CD4-positive, alpha-beta memory T cell (primary cell): ENCODE measurements around the gene CCDC83. TPM values are rescaled to one million over a fixed set of nuclear protein-coding genes. Genes with fewer than 3 reads are reported as not detected.
"Not testable (repeated sequence)": the region's sequence is repeated elsewhere in the genome, so short reads cannot be mapped to it uniquely, and the experiment has no call there.

Source experiments
- CTCF ChIA-PET: fragments of 350-600 bp; sonication (Branson Sonifier 250); formaldehyde crosslinking; loops from one replicate; lab custom pipeline; 2021; ENCODE audit warnings: inconsistent platforms; ENCODE audit not compliant: partially characterized antibody; lab: Charles Lee
- POLR2A ChIA-PET: fragments of 350-600 bp; sonication (Branson Sonifier 250); formaldehyde crosslinking; loops from one replicate; lab custom pipeline; 2021; ENCODE audit not compliant: partially characterized antibody; lab: Charles Lee
- DNase-seq, 5 donors: peaks; one replicate each; pipeline versions ENCODE4 v3.0.0 to v3.0.0-alpha.2; 2020 to 2022; ENCODE audit warnings: mixed read lengths in 1 of 5
- H3K27ac ChIP-seq: one replicate; pipeline ENCODE4 v1.7.0; 2013; ENCODE audit warnings: low read depth, low read length
- H3K27me3 ChIP-seq: 2 replicates; pipeline ENCODE4 v1.7.0; 2013; ENCODE audit warnings: mild to moderate bottlenecking, low read length, moderate library complexity; ENCODE audit not compliant: insufficient read depth
- H3K36me3 ChIP-seq: 2 replicates; pipeline ENCODE4 v1.7.0; 2013; ENCODE audit warnings: mild to moderate bottlenecking, low read length, moderate library complexity; ENCODE audit not compliant: insufficient read depth
- H3K4me1 ChIP-seq: 2 replicates; pipeline ENCODE4 v1.7.0; 2013; ENCODE audit warnings: mild to moderate bottlenecking, low read length, moderate library complexity; ENCODE audit not compliant: insufficient read depth
- H3K4me3 ChIP-seq, 2 donors: one replicate each; pipeline ENCODE4 v1.7.0; 2013; ENCODE audit warnings: low read length in 2 of 2, mild to moderate bottlenecking in 1 of 2
- H3K9me3 ChIP-seq, 2 donors: one replicate each; pipeline ENCODE4 v1.7.0; 2013; ENCODE audit warnings: low read length in 2 of 2, control low read depth in 1 of 2; ENCODE audit not compliant: control insufficient read depth in 1 of 2
- H3K27ac Mint-ChIP-seq, 7 donors: one replicate each; pipeline ENCODE4 v1.8.0; 2020 to 2021; ENCODE audit warnings: mixed read lengths in 7 of 7, mild to moderate bottlenecking in 6 of 7, inconsistent platforms in 3 of 7, moderate library complexity in 3 of 7
- H3K27me3 Mint-ChIP-seq, 2 donors: one replicate each; pipeline ENCODE4 v1.8.0; 2020 to 2021; ENCODE audit warnings: mixed read lengths in 2 of 2
- H3K36me3 Mint-ChIP-seq, 2 donors: one replicate each; pipeline ENCODE4 v1.8.0; 2020 to 2021; ENCODE audit warnings: mixed read lengths in 2 of 2, inconsistent platforms in 1 of 2, mild to moderate bottlenecking in 1 of 2
- H3K4me1 Mint-ChIP-seq, 4 donors: one replicate each; pipeline ENCODE4 v1.8.0; 2020 to 2021; ENCODE audit warnings: mixed read lengths in 4 of 4, mild to moderate bottlenecking in 1 of 4
- H3K4me3 Mint-ChIP-seq, 8 donors: one replicate each; pipeline ENCODE4 v1.8.0; 2020 to 2021; ENCODE audit warnings: mixed read lengths in 8 of 8, mild to moderate bottlenecking in 7 of 8, moderate library complexity in 6 of 8, inconsistent platforms in 3 of 8
- H3K9me3 Mint-ChIP-seq, 8 donors: one replicate each; pipeline ENCODE4 v1.8.0; 2020 to 2021; ENCODE audit warnings: mixed read lengths in 8 of 8, mild to moderate bottlenecking in 5 of 8, inconsistent platforms in 3 of 8, moderate library complexity in 1 of 8
- intact Hi-C: fragments of 100-400 bp; cut with micrococcal nuclease; formaldehyde crosslinking; loops from one replicate; pipeline ENCODE4 v1.15.1; 2023
- polyA plus RNA-seq, 2 donors: library from polyadenylated mRNA; unstranded; fragments of 300-500 nt; fragmentation: Illumina TruSeq; gene quantifications; one replicate each; pipeline ENCODE4 v1.2.3, GENCODE V29; 2021
- total RNA-seq, 2 experiments: library from RNA; stranded (reverse); gene quantifications; one replicate each; pipeline ENCODE4 v1.2.3, GENCODE V29; 2021

Gene CCDC83
- total and polyA plus RNA-seq, 4 experiments from 2014 or later: not detected

DNA sequence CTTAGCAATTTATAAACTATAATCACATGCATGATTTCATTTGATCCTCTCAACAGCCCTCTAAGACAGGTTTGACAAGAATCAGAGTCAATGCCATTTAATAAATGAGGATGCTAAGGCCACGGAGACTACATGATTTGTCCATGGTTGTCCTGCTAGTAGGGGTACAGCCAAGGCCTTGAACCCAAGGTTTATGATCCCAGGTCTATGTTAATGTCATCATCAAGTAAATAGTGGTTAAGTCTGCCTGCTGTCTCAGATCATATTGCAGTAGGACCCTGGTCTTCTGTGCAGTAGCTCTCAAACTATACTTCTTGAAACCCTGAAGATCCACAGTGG lies 26.6 kb upstream of the CCDC83 start:
- no peak overlapping the region for H3K27ac ChIP-seq
- no peak overlapping the region for H3K4me3 ChIP-seq
- no peaks in the 10 kb centered on the region for H3K36me3 ChIP-seq
- no peaks in the 10 kb centered on the region for H3K27me3 ChIP-seq
- Mint-ChIP-seq H3K27ac (peak overlapping the region in 6 of 7 donors; percentile 43 to 98 (median 78)), H3K4me1 (peaks cover 40 to 54% (median 43%) of the 10 kb centered on the region in 4 donors), H3K4me3 (no peak overlapping the region), H3K36me3 (no peaks in the 10 kb centered on the region), H3K27me3 (no peaks in the 10 kb centered on the region), H3K9me3 (peaks cover 0 to 1% (median 0%) of the 10 kb centered on the region in 8 donors)
- H3K4me1 ChIP-seq: peaks cover 51% of the 10 kb centered on the region
- no peak for DNase-seq
- intact Hi-C loops: no loop called here
- no peaks in the 10 kb centered on the region for H3K9me3 ChIP-seq
- CTCF ChIA-PET: interaction anchor here (0.6 to 6.1 kb wide), 3 partner anchors 19 to 463 kb away, joined by 3 to 33 read pairs (median 9); partner anchors contain the start of genes CCDC83 and SYTL2
- POLR2A ChIA-PET: interaction anchor here (1.2 kb wide), 1 partner anchor 76 kb away, joined by 3 read pairs; no protein-coding TSS in a partner anchor

- POLR2A ChIA-PET: no interaction called here
Observed at GRCh38 chr11:85829172-85829571, 26.0 kb upstream of the CCDC83 start.

GRCh38 chr11:85831050-85831449 lies 24.1 kb upstream of the CCDC83 start:
- H3K27ac Mint-ChIP-seq: peak overlapping the region in 2 of 7 donors; percentile 15 to 17
- ChIA-PET CTCF (interaction anchor here (2.8 kb wide), 1 partner anchor 24 kb away, joined by 10 read pairs; the partner anchor contains the start of gene CCDC83), POLR2A (interaction anchor here (1.2 kb wide), 1 partner anchor 24 kb away, joined by 4 read pairs; the partner anchor contains the start of gene CCDC83)
- Histone ChIP-seq H3K9me3 (peaks cover 0 to 6% of the 10 kb centered on the region in 2 donors), H3K27me3 (no peaks in the 10 kb centered on the region), H3K4me1 (peaks cover 27% of the 10 kb centered on the region), H3K27ac (no peak overlapping the region), H3K4me3 (no peak overlapping the region), H3K36me3 (no peaks in the 10 kb centered on the region)
- no peaks in the 10 kb centered on the region for H3K27me3 Mint-ChIP-seq
- DNase-seq: no peak
- H3K9me3 Mint-ChIP-seq: peaks cover 3 to 10% (median 9%) of the 10 kb centered on the region in 8 donors
- intact Hi-C loops: no loop called here
- no peak overlapping the region for H3K4me3 Mint-ChIP-seq
- peaks cover 18 to 29% (median 21%) of the 10 kb centered on the region in 4 donors for H3K4me1 Mint-ChIP-seq
- H3K36me3 Mint-ChIP-seq: peaks cover 0 to 3% of the 10 kb centered on the region in 2 donors

More at GRCh38 chr11:85829172-85829571, 26.0 kb upstream of the CCDC83 start:
- Histone ChIP-seq H3K36me3 (no peaks in the 10 kb centered on the region), H3K4me3 (no peak overlapping the region), H3K9me3 (no peaks in the 10 kb centered on the region), H3K27ac (no peak overlapping the region), H3K27me3 (no peaks in the 10 kb centered on the region), H3K4me1 (peaks cover 46% of the 10 kb centered on the region)
- Mint-ChIP-seq H3K4me1 (peaks cover 34 to 48% (median 38%) of the 10 kb centered on the region in 4 donors), H3K4me3 (no peak overlapping the region), H3K9me3 (no peaks in the 10 kb centered on the region), H3K27me3 (no peaks in the 10 kb centered on the region), H3K27ac (peak overlapping the region in 4 of 7 donors; percentile 57 to 98 (median 74)), H3K36me3 (no peaks in the 10 kb centered on the region)
- DNase-seq: no peak
- intact Hi-C loops: no loop called here
- CTCF ChIA-PET: interaction anchor here (1.3 to 6.1 kb wide), 3 partner anchors 20 to 134 kb away, joined by 3 to 33 read pairs (median 9); partner anchors contain the start of genes CCDC83 and SYTL2

DNA sequence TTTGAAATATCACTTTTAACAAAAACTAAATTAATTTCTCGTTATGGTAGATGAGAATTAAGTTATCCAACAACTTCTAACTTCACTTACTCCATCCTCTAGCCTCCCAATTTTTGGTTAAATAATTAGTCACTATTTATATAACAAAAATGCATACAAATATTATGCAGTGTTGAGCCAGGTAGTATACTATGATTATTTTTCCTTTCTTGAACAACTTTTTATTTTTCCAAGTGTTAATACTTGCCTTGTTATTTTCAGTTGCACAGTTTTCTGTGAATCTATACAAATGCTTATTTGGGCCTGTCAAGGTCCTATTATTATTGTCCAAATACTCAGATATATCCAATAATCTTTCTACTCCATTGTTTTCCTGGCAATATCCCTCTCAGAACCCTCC lies 19.9 kb upstream of the CCDC83 start:
- Histone ChIP-seq H3K27ac (no peak overlapping the region), H3K27me3 (no peaks in the 10 kb centered on the region), H3K9me3 (peaks cover 0 to 7% of the 10 kb centered on the region in 2 donors), H3K4me1 (no peaks in the 10 kb centered on the region), H3K36me3 (no peaks in the 10 kb centered on the region), H3K4me3 (no peak overlapping the region)
- ChIA-PET CTCF (no interaction called here), POLR2A (no interaction called here)
- peaks cover 5 to 12% (median 11%) of the 10 kb centered on the region in 8 donors for H3K9me3 Mint-ChIP-seq
- H3K4me1 Mint-ChIP-seq: peaks cover 0 to 3% (median 0%) of the 10 kb centered on the region in 4 donors
- intact Hi-C loops: no loop called here
- peaks cover 0 to 1% of the 10 kb centered on the region in 2 donors for H3K27me3 Mint-ChIP-seq
- H3K4me3 Mint-ChIP-seq: no peak overlapping the region
- DNase-seq: no peak
- no peak overlapping the region for H3K27ac Mint-ChIP-seq
- peaks cover 2 to 5% of the 10 kb centered on the region in 2 donors for H3K36me3 Mint-ChIP-seq

- H3K4me3 ChIP-seq: no peak overlapping the region
- intact Hi-C loops: no loop called here
- POLR2A ChIA-PET: no interaction called here
- DNase-seq: no peak
- Mint-ChIP-seq H3K27me3 (peaks cover 0 to 1% of the 10 kb centered on the region in 2 donors), H3K27ac (no peak overlapping the region), H3K4me3 (peak overlapping the region in 1 of 8 donors; percentile 18), H3K4me1 (peaks cover 0 to 3% (median under 1%) of the 10 kb centered on the region in 4 donors), H3K36me3 (peaks cover 2 to 5% of the 10 kb centered on the region in 2 donors), H3K9me3 (peaks cover 5 to 12% (median 11%) of the 10 kb centered on the region in 8 donors)
- CTCF ChIA-PET: no interaction called here
- H3K9me3 ChIP-seq: peaks cover 0 to 7% of the 10 kb centered on the region in 2 donors
- H3K27ac ChIP-seq: no peak overlapping the region
- no peaks in the 10 kb centered on the region for H3K36me3 ChIP-seq
- no peaks in the 10 kb centered on the region for H3K4me1 ChIP-seq
- H3K27me3 ChIP-seq: no peaks in the 10 kb centered on the region
Observed at GRCh38 chr11:85835729-85836128, 19.5 kb upstream of the CCDC83 start.

DNA sequence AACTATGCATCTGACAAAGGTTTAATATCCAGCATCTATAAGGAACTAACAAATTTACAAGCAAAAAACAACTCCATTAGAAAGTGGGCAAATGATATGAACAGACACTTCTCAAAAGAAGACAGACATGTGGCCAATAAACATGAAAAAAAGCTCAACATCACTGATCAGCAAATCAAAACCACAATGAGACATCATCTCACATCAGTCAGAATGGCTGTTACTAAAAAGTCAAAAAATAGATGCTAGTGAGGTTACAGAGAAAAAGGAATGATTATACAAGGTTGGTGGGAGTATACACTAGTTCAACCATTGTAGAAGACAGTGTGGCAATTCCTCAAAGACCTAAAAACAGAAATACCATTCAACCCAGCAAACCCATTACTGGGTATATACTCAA lies 14.3 kb upstream of the CCDC83 start:
- CTCF ChIA-PET: interaction anchor here (2.5 kb wide), 1 partner anchor 14 kb away, joined by 10 read pairs; the partner anchor contains the start of gene CCDC83
- intact Hi-C loops: not testable (repeated sequence)

GRCh38 chr11:85843929-85844328 lies 11.3 kb upstream of the CCDC83 start:
- H3K27me3 ChIP-seq: no peaks in the 10 kb centered on the region

More for the DNA sequence above, 14.3 kb upstream of the CCDC83 start:
- not testable (repeated sequence) for H3K9me3 ChIP-seq, H3K4me3 ChIP-seq, DNase-seq, H3K36me3 Mint-ChIP-seq, H3K4me1 Mint-ChIP-seq, H3K27me3 ChIP-seq, H3K36me3 ChIP-seq, H3K4me3 Mint-ChIP-seq, H3K9me3 Mint-ChIP-seq, H3K27ac Mint-ChIP-seq, H3K4me1 ChIP-seq, H3K27ac ChIP-seq, H3K27me3 Mint-ChIP-seq
- POLR2A ChIA-PET: interaction anchor here (1.0 kb wide), 1 partner anchor 17 kb away, joined by 4 read pairs; no protein-coding TSS in a partner anchor

More at GRCh38 chr11:85843929-85844328, 11.3 kb upstream of the CCDC83 start:
- Histone ChIP-seq H3K27ac (no peak overlapping the region), H3K9me3 (no peaks in the 10 kb centered on the region), H3K4me1 (no peaks in the 10 kb centered on the region), H3K36me3 (no peaks in the 10 kb centered on the region), H3K4me3 (no peak overlapping the region)
- Mint-ChIP-seq H3K4me1 (peaks cover 0 to 4% (median 2%) of the 10 kb centered on the region in 4 donors), H3K36me3 (no peaks in the 10 kb centered on the region), H3K4me3 (no peak overlapping the region), H3K27ac (peak overlapping the region in 1 of 7 donors; percentile 20), H3K9me3 (peaks cover 0 to 4% (median 1%) of the 10 kb centered on the region in 8 donors), H3K27me3 (peaks cover 0 to 1% of the 10 kb centered on the region in 2 donors)
- intact Hi-C loops: no loop called here
- POLR2A ChIA-PET: no interaction called here
- DNase-seq: no peak
- CTCF ChIA-PET: no interaction called here
